CD4-positive, alpha-beta memory T cell (primary cell): Measurements from ENCODE around the gene JTB. TPM values are rescaled to one million over a fixed set of nuclear protein-coding genes. Genes with fewer than 3 reads are reported as not detected.

Experiments used
- CTCF ChIA-PET: fragments of 350-600 bp; sonication (Branson Sonifier 250); formaldehyde crosslinking; loops from one replicate; lab custom pipeline; 2021; ENCODE audit warnings: inconsistent platforms; ENCODE audit not compliant: partially characterized antibody; lab: Charles Lee
- POLR2A ChIA-PET: fragments of 350-600 bp; sonication (Branson Sonifier 250); formaldehyde crosslinking; loops from one replicate; lab custom pipeline; 2021; ENCODE audit not compliant: partially characterized antibody; lab: Charles Lee
- DNase-seq, 5 donors: peaks; one replicate each; pipeline versions ENCODE4 v3.0.0 to v3.0.0-alpha.2; 2020 to 2022; ENCODE audit warnings: mixed read lengths in 1 of 5
- H3K27ac ChIP-seq: one replicate; pipeline ENCODE4 v1.7.0; 2013; ENCODE audit warnings: low read depth, low read length
- H3K27me3 ChIP-seq: 2 replicates; pipeline ENCODE4 v1.7.0; 2013; ENCODE audit warnings: mild to moderate bottlenecking, low read length, moderate library complexity; ENCODE audit not compliant: insufficient read depth
- H3K36me3 ChIP-seq: 2 replicates; pipeline ENCODE4 v1.7.0; 2013; ENCODE audit warnings: mild to moderate bottlenecking, low read length, moderate library complexity; ENCODE audit not compliant: insufficient read depth
- H3K4me1 ChIP-seq: 2 replicates; pipeline ENCODE4 v1.7.0; 2013; ENCODE audit warnings: mild to moderate bottlenecking, low read length, moderate library complexity; ENCODE audit not compliant: insufficient read depth
- H3K4me3 ChIP-seq, 2 donors: one replicate each; pipeline ENCODE4 v1.7.0; 2013; ENCODE audit warnings: low read length in 2 of 2, mild to moderate bottlenecking in 1 of 2
- H3K9me3 ChIP-seq, 2 donors: one replicate each; pipeline ENCODE4 v1.7.0; 2013; ENCODE audit warnings: low read length in 2 of 2, control low read depth in 1 of 2; ENCODE audit not compliant: control insufficient read depth in 1 of 2
- H3K27ac Mint-ChIP-seq, 7 donors: one replicate each; pipeline ENCODE4 v1.8.0; 2020 to 2021; ENCODE audit warnings: mixed read lengths in 7 of 7, mild to moderate bottlenecking in 6 of 7, inconsistent platforms in 3 of 7, moderate library complexity in 3 of 7
- H3K27me3 Mint-ChIP-seq, 2 donors: one replicate each; pipeline ENCODE4 v1.8.0; 2020 to 2021; ENCODE audit warnings: mixed read lengths in 2 of 2
- H3K36me3 Mint-ChIP-seq, 2 donors: one replicate each; pipeline ENCODE4 v1.8.0; 2020 to 2021; ENCODE audit warnings: mixed read lengths in 2 of 2, inconsistent platforms in 1 of 2, mild to moderate bottlenecking in 1 of 2
- H3K4me1 Mint-ChIP-seq, 4 donors: one replicate each; pipeline ENCODE4 v1.8.0; 2020 to 2021; ENCODE audit warnings: mixed read lengths in 4 of 4, mild to moderate bottlenecking in 1 of 4
- H3K4me3 Mint-ChIP-seq, 8 donors: one replicate each; pipeline ENCODE4 v1.8.0; 2020 to 2021; ENCODE audit warnings: mixed read lengths in 8 of 8, mild to moderate bottlenecking in 7 of 8, moderate library complexity in 6 of 8, inconsistent platforms in 3 of 8
- H3K9me3 Mint-ChIP-seq, 8 donors: one replicate each; pipeline ENCODE4 v1.8.0; 2020 to 2021; ENCODE audit warnings: mixed read lengths in 8 of 8, mild to moderate bottlenecking in 5 of 8, inconsistent platforms in 3 of 8, moderate library complexity in 1 of 8
- intact Hi-C: fragments of 100-400 bp; cut with micrococcal nuclease; formaldehyde crosslinking; loops from one replicate; pipeline ENCODE4 v1.15.1; 2023
- polyA plus RNA-seq, 2 donors: library from polyadenylated mRNA; unstranded; fragments of 300-500 nt; fragmentation: Illumina TruSeq; gene quantifications; one replicate each; pipeline ENCODE4 v1.2.3, GENCODE V29; 2021
- total RNA-seq, 2 experiments: library from RNA; stranded (reverse); gene quantifications; one replicate each; pipeline ENCODE4 v1.2.3, GENCODE V29; 2021

The JTB gene
- total and polyA plus RNA-seq, 4 experiments from 2014 or later, result 121 to 445 (median 207) TPM

GRCh38 chr1:153958111-153958960 is 19.1 kb downstream of the JTB start, which contains the start of gene CRTC2:
Gene CRTC2, minus strand, starts transcription at chr1:153958612. Its CDS starts 115 bp downstream, at chr1:153958497.
- CTCF ChIA-PET, result interaction anchor here (0.8 to 4.3 kb wide), 4 partner anchors 9 to 29 kb away, joined by 3 to 31 read pairs (median 10); partner anchors contain the start of genes CREB3L4, DENND4B and RAB13
- H3K27ac Mint-ChIP-seq, result peak within 1 kb of the TSS; percentile 88 to 99 (median 97)
- Histone ChIP-seq H3K27ac (peak within 1 kb of the TSS; percentile 90), H3K9me3 (no peaks in the 10 kb centered on the region), H3K4me3 (peak within 1 kb of the TSS; percentile 80 to 99), H3K27me3 (no peaks in the 10 kb centered on the region), H3K36me3 (peaks cover 15% of the 10 kb centered on the region), H3K4me1 (peaks cover 61% of the 10 kb centered on the region)
- H3K36me3 Mint-ChIP-seq, result peaks cover 9 to 40% of the 10 kb centered on the region in 2 donors
- no peaks in the 10 kb centered on the region for H3K9me3 Mint-ChIP-seq
- peaks cover 42 to 75% (median 57%) of the 10 kb centered on the region in 4 donors for H3K4me1 Mint-ChIP-seq
- H3K4me3 Mint-ChIP-seq, result peak within 1 kb of the TSS; percentile 97 to 99 (median 99)
- POLR2A ChIA-PET, result interaction anchor here (0.6 to 8.6 kb wide), 13 partner anchors 9 to 324 kb away, joined by 3 to 142 read pairs (median 7); partner anchors contain the start of genes CHTOP, CREB3L4, DENND4B and GATAD2B
- DNase-seq, result peak; percentile 95 to 99 (median 97)
- intact Hi-C loops, result loop anchor here (1.0 to 5.0 kb wide), 6 partner anchors 9 to 176 kb away; partner anchors contain the start of genes CREB3L4, JTB and RAB13
- no peaks in the 10 kb centered on the region for H3K27me3 Mint-ChIP-seq

DNA sequence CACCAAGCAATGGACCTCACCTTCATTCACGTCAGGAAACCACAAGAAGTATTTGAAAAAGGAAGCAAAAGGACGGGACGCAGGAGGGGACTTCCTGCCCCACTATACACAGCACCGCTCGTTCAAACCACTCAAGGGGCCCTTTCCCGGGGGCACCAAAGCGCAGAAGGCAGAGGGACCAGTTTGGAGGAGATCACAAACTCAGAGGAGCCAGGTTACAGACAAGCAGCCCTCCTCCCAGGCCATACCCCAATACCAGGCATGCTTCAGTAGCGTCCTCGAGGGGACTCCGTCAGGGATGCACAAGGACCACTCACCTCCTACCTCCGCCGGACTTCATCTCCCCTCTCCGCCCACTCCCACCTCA is 19.7 kb downstream of the JTB start:
- H3K4me3 Mint-ChIP-seq, result peak overlapping the region; percentile 97 to 99 (median 99)
- H3K27me3 Mint-ChIP-seq, result no peaks in the 10 kb centered on the region
- H3K27ac Mint-ChIP-seq, result peak overlapping the region; percentile 88 to 99 (median 97)
- Histone ChIP-seq H3K4me3 (peak overlapping the region; percentile 80 to 99), H3K27ac (peak overlapping the region; percentile 90), H3K9me3 (no peaks in the 10 kb centered on the region), H3K4me1 (peaks cover 59% of the 10 kb centered on the region), H3K36me3 (peaks cover 18% of the 10 kb centered on the region), H3K27me3 (no peaks in the 10 kb centered on the region)
- H3K9me3 Mint-ChIP-seq, result no peaks in the 10 kb centered on the region
- intact Hi-C loops, result loop anchor here (1.0 to 5.0 kb wide), 6 partner anchors 10 to 175 kb away; partner anchors contain the start of genes CREB3L4, JTB and RAB13
- peaks cover 11 to 42% of the 10 kb centered on the region in 2 donors for H3K36me3 Mint-ChIP-seq
- peaks cover 42 to 71% (median 55%) of the 10 kb centered on the region in 4 donors for H3K4me1 Mint-ChIP-seq
- CTCF ChIA-PET, result interaction anchor here (1.5 to 4.3 kb wide), 4 partner anchors 10 to 29 kb away, joined by 7 to 31 read pairs (median 10); partner anchors contain the start of genes CREB3L4, DENND4B and RAB13
- POLR2A ChIA-PET, result interaction anchor here (0.6 to 8.6 kb wide), 11 partner anchors 10 to 324 kb away, joined by 3 to 142 read pairs (median 17); partner anchors contain the start of genes CHTOP, CREB3L4, DENND4B and GATAD2B
- peak in 4 of 5 donors; percentile 46 to 72 (median 54) for DNase-seq

GRCh38 chr1:153956997-153957715 is 20.3 kb downstream of the JTB start:
- Mint-ChIP-seq H3K27me3 (no peaks in the 10 kb centered on the region), H3K27ac (peak overlapping the region; percentile 88 to 99 (median 97)), H3K4me1 (peaks cover 36 to 65% (median 49%) of the 10 kb centered on the region in 4 donors), H3K9me3 (no peaks in the 10 kb centered on the region), H3K36me3 (peaks cover 16 to 42% of the 10 kb centered on the region in 2 donors), H3K4me3 (peak overlapping the region; percentile 97 to 99 (median 99))
- Histone ChIP-seq H3K4me1 (peaks cover 53% of the 10 kb centered on the region), H3K36me3 (peaks cover 23% of the 10 kb centered on the region), H3K27me3 (no peaks in the 10 kb centered on the region), H3K9me3 (no peaks in the 10 kb centered on the region), H3K27ac (peak overlapping the region; percentile 90), H3K4me3 (peak overlapping the region; percentile 80 to 99)
- intact Hi-C loops, result loop anchor here (5.0 kb wide), 1 partner anchor 175 kb away; no protein-coding TSS in a partner anchor
- POLR2A ChIA-PET, result interaction anchor here (1.0 to 8.6 kb wide), 11 partner anchors 10 to 323 kb away, joined by 3 to 142 read pairs (median 10); partner anchors contain the start of genes CHTOP, CREB3L4, DENND4B and GATAD2B
- CTCF ChIA-PET, result interaction anchor here (1.3 to 4.3 kb wide), 4 partner anchors 11 to 30 kb away, joined by 3 to 31 read pairs (median 8); partner anchors contain the start of genes CREB3L4, DENND4B and RAB13
- DNase-seq, result no peak

GRCh38 chr1:153954826-153955225 is 22.6 kb downstream of the JTB start:
- Mint-ChIP-seq H3K27me3 (no peaks in the 10 kb centered on the region), H3K27ac (peak overlapping the region in 3 of 7 donors; percentile 25 to 83 (median 30)), H3K36me3 (peaks cover 32 to 56% of the 10 kb centered on the region in 2 donors), H3K4me3 (peak overlapping the region in 3 of 8 donors; percentile 4 to 50 (median 31)), H3K9me3 (no peaks in the 10 kb centered on the region), H3K4me1 (peaks cover 30 to 62% (median 40%) of the 10 kb centered on the region in 4 donors)
- CTCF ChIA-PET, result no interaction called here
- POLR2A ChIA-PET, result interaction anchor here (0.6 to 8.6 kb wide), 5 partner anchors 8 to 319 kb away, joined by 3 to 142 read pairs (median 7); partner anchors contain the start of genes CREB3L4, DENND4B, JTB and SLC39A1
- peaks cover 46% of the 10 kb centered on the region for H3K4me1 ChIP-seq
- no peak for DNase-seq
- peaks cover 47% of the 10 kb centered on the region for H3K36me3 ChIP-seq
- H3K27ac ChIP-seq, result peak overlapping the region; percentile 0
- no peak overlapping the region for H3K4me3 ChIP-seq
- H3K9me3 ChIP-seq, result no peaks in the 10 kb centered on the region
- no peaks in the 10 kb centered on the region for H3K27me3 ChIP-seq
- intact Hi-C loops, result loop anchor here (5.0 kb wide), 1 partner anchor 173 kb away; no protein-coding TSS in a partner anchor

GRCh38 chr1:153953859-153954365 is 23.6 kb downstream of the JTB start:
- Mint-ChIP-seq H3K4me3 (peak overlapping the region in 5 of 8 donors; percentile 4 to 50 (median 45)), H3K36me3 (peaks cover 32 to 59% of the 10 kb centered on the region in 2 donors), H3K27ac (peak overlapping the region in 6 of 7 donors; percentile 30 to 83 (median 68)), H3K27me3 (no peaks in the 10 kb centered on the region), H3K4me1 (peaks cover 28 to 62% (median 40%) of the 10 kb centered on the region in 4 donors), H3K9me3 (no peaks in the 10 kb centered on the region)
- peak overlapping the region; percentile 0 for H3K27ac ChIP-seq
- ChIA-PET CTCF (interaction anchor here (1.0 to 1.4 kb wide), 3 partner anchors 12 to 157 kb away, joined by 3 to 6 read pairs (median 3); partner anchors contain the start of gene CREB3L4), POLR2A (interaction anchor here (0.7 to 8.6 kb wide), 5 partner anchors 8 to 37 kb away, joined by 3 to 142 read pairs (median 7); partner anchors contain the start of genes CREB3L4, DENND4B, JTB and SLC39A1)
- H3K27me3 ChIP-seq, result no peaks in the 10 kb centered on the region
- no peak for DNase-seq
- intact Hi-C loops, result no loop called here
- no peaks in the 10 kb centered on the region for H3K9me3 ChIP-seq
- peaks cover 42% of the 10 kb centered on the region for H3K4me1 ChIP-seq
- H3K4me3 ChIP-seq, result no peak overlapping the region
- H3K36me3 ChIP-seq, result peaks cover 52% of the 10 kb centered on the region

DNA sequence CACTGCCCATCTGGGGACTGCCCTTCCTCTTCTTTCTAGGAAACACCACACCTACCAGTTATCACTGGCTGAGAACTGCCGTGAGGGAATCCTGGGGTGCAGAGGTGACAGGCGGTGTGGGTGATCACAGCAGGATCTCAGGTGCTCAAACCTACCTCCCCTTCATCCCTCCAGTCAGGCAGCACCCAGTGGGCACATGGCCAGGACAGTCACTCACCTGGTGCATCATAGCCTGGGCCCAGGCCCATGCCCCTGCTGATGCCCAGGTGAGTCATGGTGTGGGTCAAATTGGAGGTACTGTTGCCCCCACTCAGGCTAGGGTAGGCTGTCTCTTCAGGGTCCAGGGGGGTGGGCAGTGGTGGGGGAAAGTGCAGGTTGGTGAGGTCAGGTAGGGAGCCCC is 25.7 kb downstream of the JTB start:
- Histone ChIP-seq H3K27me3 (no peaks in the 10 kb centered on the region), H3K4me3 (no peak overlapping the region), H3K36me3 (peaks cover 65% of the 10 kb centered on the region), H3K4me1 (peaks cover 36% of the 10 kb centered on the region), H3K9me3 (no peaks in the 10 kb centered on the region), H3K27ac (no peak overlapping the region)
- peak overlapping the region in 3 of 7 donors; percentile 42 to 66 (median 46) for H3K27ac Mint-ChIP-seq
- CTCF ChIA-PET, result no interaction called here
- POLR2A ChIA-PET, result interaction anchor here (1.0 to 1.5 kb wide), 3 partner anchors 11 to 39 kb away, joined by 3 read pairs; partner anchors contain the start of gene RPS27
- peaks cover 36 to 63% of the 10 kb centered on the region in 2 donors for H3K36me3 Mint-ChIP-seq
- H3K4me3 Mint-ChIP-seq, result no peak overlapping the region
- H3K27me3 Mint-ChIP-seq, result no peaks in the 10 kb centered on the region
- DNase-seq, result no peak
- H3K9me3 Mint-ChIP-seq, result no peaks in the 10 kb centered on the region
- H3K4me1 Mint-ChIP-seq, result peaks cover 18 to 43% (median 30%) of the 10 kb centered on the region in 4 donors
- intact Hi-C loops, result no loop called here
